ENCODE results near the gene RASAL3.

The RASAL3 gene

GRCh38 chr19:15471639-15472101 is 7.3 kb upstream of the RASAL3 start:
- no peak for TF ChIP-seq CTCF (IDR thresholded peaks at IDR 0.05; ENCODE audit: low read depth, low read length)
- no peak overlapping the region for H3K4me3 ChIP-seq (ENCODE audit: low read depth, low read length)
- in situ Hi-C loops (cut with HindIII; ENCODE audit: low sequenced_read_pairs): no loop called here
- no peak for DNase-seq (ENCODE audit: low read depth, low spot score)

- no peak for TF ChIP-seq CTCF (IDR thresholded peaks at IDR 0.05; ENCODE audit: low read depth, low read length)
- DNase-seq (ENCODE audit: low read depth, low spot score): no peak
- no peak overlapping the region for H3K4me3 ChIP-seq (ENCODE audit: low read depth, low read length)
- in situ Hi-C loops (cut with HindIII; ENCODE audit: low sequenced_read_pairs): no loop called here
These were observed 5.4 kb upstream of the RASAL3 start for GRCh38 chr19:15469513-15470297.

- DNase-seq (ENCODE audit: low read depth, low spot score): no peak
- TF ChIP-seq CTCF (IDR thresholded peaks at IDR 0.05; ENCODE audit: low read depth, low read length): no peak
- no peak overlapping the region for H3K4me3 ChIP-seq (ENCODE audit: low read depth, low read length)
- in situ Hi-C loops (cut with HindIII; ENCODE audit: low sequenced_read_pairs): no loop called here
These were observed 4.5 kb upstream of the RASAL3 start for GRCh38 chr19:15468675-15469512.

- H3K4me3 ChIP-seq (ENCODE audit: low read depth, low read length): no peak overlapping the region
- no peak for DNase-seq (ENCODE audit: low read depth, low spot score)
- in situ Hi-C loops (cut with HindIII; ENCODE audit: low sequenced_read_pairs): no loop called here
- no peak for TF ChIP-seq CTCF (IDR thresholded peaks at IDR 0.05; ENCODE audit: low read depth, low read length)
These were observed 3.4 kb upstream of the RASAL3 start for GRCh38 chr19:15467734-15468214.

- no peak overlapping the region for H3K4me3 ChIP-seq (ENCODE audit: low read depth, low read length)
- no peak for TF ChIP-seq CTCF (IDR thresholded peaks at IDR 0.05; ENCODE audit: low read depth, low read length)
- in situ Hi-C loops (cut with HindIII; ENCODE audit: low sequenced_read_pairs): no loop called here
- peak; percentile 44 for DNase-seq (ENCODE audit: low read depth, low spot score)
These were observed 2.7 kb upstream of the RASAL3 start for GRCh38 chr19:15466851-15467733.

GRCh38 chr19:15463861-15464371 is 428 bp downstream of the RASAL3 start:
- no peak for TF ChIP-seq CTCF (IDR thresholded peaks at IDR 0.05; ENCODE audit: low read depth, low read length)
- no peak for DNase-seq (ENCODE audit: low read depth, low spot score)
- in situ Hi-C loops (cut with HindIII; ENCODE audit: low sequenced_read_pairs): no loop called here
- H3K4me3 ChIP-seq (ENCODE audit: low read depth, low read length): no peak overlapping the region

Measured in astrocyte of the spinal cord (primary cell).